HCT116 (cell line): ENCODE results near the gene THRA. TPM values are rescaled to one million over a fixed set of nuclear protein-coding genes. Genes with fewer than 3 reads are reported as not detected.

Source experiments
- ATAC-seq: fragments of 200-7000 bp; cut with Tn5 transposase; 2 replicates; pipeline ENCODE4 v1.9.1; 2020; ENCODE audit warnings: mild to moderate bottlenecking, moderate library complexity
- BruUV-seq: library from RNA; stranded (reverse); fragments of 400-500 nt; replicated peaks from 2 replicates; lab custom pipeline; 2021; lab: Mats Ljungman, UMichigan
- CTCF ChIA-PET: fragments of 300-600 bp; sonication (Branson Sonifier 250); formaldehyde crosslinking; loops from one replicate; lab custom pipeline; 2021; ENCODE audit warnings: antibody characterized with exemption; lab: Charles Lee
- POLR2A ChIA-PET: fragments of 300-600, 350-600 bp; sonication (Branson Sonifier 250); formaldehyde crosslinking; loops from one replicate; lab custom pipeline; 2021; ENCODE audit warnings: antibody characterized with exemption; lab: Charles Lee
- RAD21 ChIA-PET, 2 experiments: fragments of 300-600 bp; sonication (Branson Sonifier 250); formaldehyde crosslinking; loops; one replicate each; lab custom pipeline; 2023; ENCODE audit warnings: low total read pairs in 2 of 2; ENCODE audit not compliant: uncharacterized antibody in 2 of 2, unreplicated experiment in 2 of 2, low non-redundant PET in 1 of 2; lab: Charles Lee
- DNase-seq: peaks from one replicate; pipeline ENCODE4 v3.0.0-alpha.2; 2010; ENCODE audit warnings: low read depth, low spot score
- H2AFZ ChIP-seq: fragments of 200-600 bp; shearing (Covaris generic), sonication (generic); 2 replicates; pipeline ENCODE4 v1.6.1; 2017; ENCODE audit warnings: low read depth, mixed run types, mixed read lengths, antibody characterized with exemption, low read length; ENCODE audit not compliant: poor library complexity, severe bottlenecking
- H3K27ac ChIP-seq: 2 replicates; pipeline ENCODE4 v1.5.1; 2012; ENCODE audit warnings: low read depth, low read length
- H3K27me3 ChIP-seq: fragments of 200-600 bp; sonication (generic); 2 replicates; pipeline ENCODE4 v1.6.1; 2016; ENCODE audit warnings: mixed run types, low read length, mixed read lengths; ENCODE audit not compliant: insufficient read depth
- H3K36me3 ChIP-seq, 2 experiments: fragments of 200-500 bp in 1 of 2; fragments of 200-600 bp in 1 of 2; sonication (Bioruptor generic) in 1 of 2; sonication (generic) in 1 of 2; 2 replicates each; pipeline versions ENCODE4 v1.5.1 to v1.6.1; 2014 to 2016; ENCODE audit warnings: low read length in 2 of 2, inconsistent platforms in 1 of 2, mixed read lengths in 1 of 2, mixed run types in 1 of 2; ENCODE audit not compliant: insufficient read depth in 2 of 2, control insufficient read depth in 1 of 2
- H3K4me1 ChIP-seq, 2 experiments: fragments of 200-600 bp in 1 of 2; sonication (generic) in 1 of 2; 2 replicates each; pipeline versions ENCODE4 v1.5.1 to v1.6.1; 2012 to 2017; ENCODE audit warnings: low read length in 2 of 2, inconsistent platforms in 1 of 2, mild to moderate bottlenecking in 1 of 2, mixed read lengths in 1 of 2, mixed run types in 1 of 2, moderate library complexity in 1 of 2; ENCODE audit not compliant: insufficient read depth in 2 of 2, control insufficient read depth in 1 of 2
- H3K4me2 ChIP-seq: fragments of 200-600 bp; sonication (generic); 2 replicates; pipeline ENCODE4 v1.6.1; 2017; ENCODE audit warnings: mixed run types, low read length, mixed read lengths
- H3K4me3 ChIP-seq, 2 experiments: fragments of 200-600 bp in 1 of 2; sonication (generic) in 1 of 2; replicated peaks in 1 of 2; 2 replicates each; pipeline ENCODE4 v1.5.1; 2011 to 2016; ENCODE audit warnings: low read length in 2 of 2, control low read depth in 1 of 2, low read depth in 1 of 2, mild to moderate bottlenecking in 1 of 2, mixed read lengths in 1 of 2, mixed run types in 1 of 2
- H3K79me2 ChIP-seq: fragments of 200-600 bp; sonication (generic); 2 replicates; pipeline ENCODE4 v1.6.1; 2017; ENCODE audit warnings: mild to moderate bottlenecking, mixed run types, low read length, moderate library complexity, mixed read lengths; ENCODE audit not compliant: insufficient read depth
- H3K9ac ChIP-seq: fragments of 200-600 bp; sonication (generic); 2 replicates; pipeline ENCODE4 v1.6.1; 2016; ENCODE audit warnings: low read length, mixed read lengths
- H3K9me2 ChIP-seq: fragments of 200-600 bp; sonication (generic), shearing (Covaris generic); 2 replicates; pipeline ENCODE4 v1.6.1; 2017; ENCODE audit warnings: mixed run types, mild to moderate bottlenecking, moderate library complexity; ENCODE audit not compliant: insufficient read depth
- H3K9me3 ChIP-seq, 2 experiments: fragments of 200-500 bp in 1 of 2; fragments of 200-600 bp in 1 of 2; sonication (Bioruptor generic) in 1 of 2; sonication (generic) in 1 of 2; 2 replicates each; pipeline ENCODE4 v1.6.1; 2014 to 2017; ENCODE audit warnings: low read length in 2 of 2, mixed read lengths in 2 of 2, inconsistent platforms in 1 of 2, low read depth in 1 of 2, mild to moderate bottlenecking in 1 of 2, mixed run types in 1 of 2, moderate library complexity in 1 of 2; ENCODE audit not compliant: control insufficient read depth in 1 of 2, insufficient read depth in 1 of 2
- H4K20me1 ChIP-seq: fragments of 200-600 bp; sonication (generic), shearing (Covaris generic); 2 replicates; pipeline ENCODE4 v1.6.1; 2017; ENCODE audit warnings: mixed run types, mild to moderate bottlenecking, moderate library complexity; ENCODE audit not compliant: insufficient read depth
- CEBPB ChIP-seq: IDR thresholded peaks from 2 replicates; pipeline ENCODE4 v1.6.1; 2012; ENCODE audit warnings: low read depth
- EZH2 ChIP-seq: fragments of 200-600 bp; sonication (generic); IDR thresholded peaks from 2 replicates; pipeline ENCODE4 v1.6.1; 2017; ENCODE audit warnings: antibody characterized with exemption, mixed run types
- FOSL1 ChIP-seq: IDR thresholded peaks from 2 replicates; pipeline ENCODE4 v1.6.1; 2012; ENCODE audit warnings: low read depth
- POLR2A ChIP-seq: IDR thresholded peaks from 2 replicates; pipeline ENCODE4 v1.7.0; 2011; ENCODE audit warnings: borderline replicate concordance; ENCODE audit not compliant: insufficient read depth, insufficient read length; ENCODE audit errors: extremely low read depth
- RAD21 ChIP-seq: IDR thresholded peaks from 2 replicates; pipeline ENCODE4 v1.6.1; 2012; ENCODE audit warnings: low read depth, mild to moderate bottlenecking
- TCF7L2 ChIP-seq: IDR thresholded peaks from 2 replicates; pipeline ENCODE4 v1.7.0; 2011; ENCODE audit warnings: borderline replicate concordance, inconsistent platforms; ENCODE audit not compliant: insufficient read depth, insufficient read length; ENCODE audit errors: extremely low read depth
- YY1 ChIP-seq: IDR thresholded peaks from 2 replicates; pipeline ENCODE4 v1.6.1; 2011; ENCODE audit warnings: low read length, low read depth, moderate library complexity, mild to moderate bottlenecking; ENCODE audit not compliant: insufficient replicate concordance; ENCODE audit errors: extremely low read depth
- ZNF274 ChIP-seq: fragments of 200-500 bp; sonication (Bioruptor generic); IDR thresholded peaks from 2 replicates; pipeline ENCODE4 v1.6.1; 2014; ENCODE audit warnings: mild to moderate bottlenecking, low read depth, low read length, inconsistent platforms
- intact Hi-C: fragments of 100-400 bp; cut with micrococcal nuclease; formaldehyde crosslinking; loops from 2 replicates; pipeline ENCODE4 v1.10.0; 2022
- total RNA-seq: library from RNA; stranded (reverse); gene quantifications from one replicate; pipeline ENCODE4 v1.2.1, GENCODE V29; 2021; ENCODE audit not compliant: unreplicated experiment
- TF ChIP-seq, protein P1 (sequence below), 3 experiments: fragments of 200-600 bp in 1 of 3; sonication (generic) in 1 of 3; IDR thresholded peaks in 2 of 3; conservative IDR thresholded peaks in 1 of 3; 2 replicates each; pipeline ENCODE4 v1.5.1; 2012 to 2017; ENCODE audit warnings: low read depth in 2 of 3, low read length in 2 of 3, antibody characterized with exemption in 1 of 3, borderline replicate concordance in 1 of 3, control low read depth in 1 of 3, mild to moderate bottlenecking in 1 of 3, mixed read lengths in 1 of 3, mixed run types in 1 of 3, moderate library complexity in 1 of 3; ENCODE audit not compliant: insufficient read depth in 1 of 3
- TF ChIP-seq, protein P2 (sequence below): IDR thresholded peaks from 2 replicates; pipeline ENCODE4 v1.6.1; 2012
- TF ChIP-seq, protein P3 (sequence below): IDR thresholded peaks from 2 replicates; pipeline ENCODE4 v1.6.1; 2011; ENCODE audit warnings: mild to moderate bottlenecking, low read length, moderate library complexity; ENCODE audit not compliant: insufficient replicate concordance; ENCODE audit errors: extremely low read depth
- TF ChIP-seq, protein P4 (sequence below): IDR thresholded peaks from 2 replicates; pipeline ENCODE4 v1.6.1; 2012

The THRA gene
- total RNA-seq, 1 experiment from 2014 or later = 23.3 TPM

DNA sequence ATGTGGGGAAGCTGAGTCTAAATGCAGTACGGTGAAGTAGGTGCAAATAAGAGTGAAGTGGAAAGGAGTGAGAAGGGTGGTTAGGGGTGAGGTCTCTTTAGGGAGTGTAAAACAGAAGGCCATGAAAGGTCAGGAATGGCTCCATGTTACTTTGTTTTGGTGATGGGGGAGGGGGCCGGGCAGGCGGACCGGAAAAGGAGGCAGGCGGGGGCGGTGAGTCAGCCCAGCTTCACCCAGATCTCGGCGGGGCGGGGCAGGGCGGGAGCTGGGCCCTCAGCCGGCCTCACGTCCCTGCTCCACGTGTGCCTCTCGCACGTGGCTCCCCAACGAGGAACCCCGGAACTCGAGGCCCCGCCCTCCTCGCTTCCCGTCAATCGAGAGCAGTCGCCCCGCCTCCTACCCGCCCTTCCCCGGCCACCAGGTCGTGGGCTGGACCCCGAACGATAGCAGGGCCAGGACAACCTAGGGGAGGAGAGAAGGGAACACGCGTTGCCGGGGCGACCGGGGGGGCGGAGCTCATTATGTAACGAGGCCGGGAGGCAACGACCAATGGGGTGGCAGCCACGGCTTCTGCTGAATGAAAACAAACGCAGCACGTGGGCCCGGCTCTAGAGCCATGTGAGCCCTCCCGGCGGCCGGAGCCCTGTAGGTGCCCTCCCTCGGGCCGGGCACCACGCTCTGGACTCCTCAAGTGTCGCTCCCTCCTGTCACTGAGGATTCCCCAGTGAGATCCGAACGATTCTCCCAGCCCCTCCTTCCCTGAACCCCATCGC is 36.3 kb downstream of the THRA start (continued):
- TF ChIP-seq, protein P1, sequence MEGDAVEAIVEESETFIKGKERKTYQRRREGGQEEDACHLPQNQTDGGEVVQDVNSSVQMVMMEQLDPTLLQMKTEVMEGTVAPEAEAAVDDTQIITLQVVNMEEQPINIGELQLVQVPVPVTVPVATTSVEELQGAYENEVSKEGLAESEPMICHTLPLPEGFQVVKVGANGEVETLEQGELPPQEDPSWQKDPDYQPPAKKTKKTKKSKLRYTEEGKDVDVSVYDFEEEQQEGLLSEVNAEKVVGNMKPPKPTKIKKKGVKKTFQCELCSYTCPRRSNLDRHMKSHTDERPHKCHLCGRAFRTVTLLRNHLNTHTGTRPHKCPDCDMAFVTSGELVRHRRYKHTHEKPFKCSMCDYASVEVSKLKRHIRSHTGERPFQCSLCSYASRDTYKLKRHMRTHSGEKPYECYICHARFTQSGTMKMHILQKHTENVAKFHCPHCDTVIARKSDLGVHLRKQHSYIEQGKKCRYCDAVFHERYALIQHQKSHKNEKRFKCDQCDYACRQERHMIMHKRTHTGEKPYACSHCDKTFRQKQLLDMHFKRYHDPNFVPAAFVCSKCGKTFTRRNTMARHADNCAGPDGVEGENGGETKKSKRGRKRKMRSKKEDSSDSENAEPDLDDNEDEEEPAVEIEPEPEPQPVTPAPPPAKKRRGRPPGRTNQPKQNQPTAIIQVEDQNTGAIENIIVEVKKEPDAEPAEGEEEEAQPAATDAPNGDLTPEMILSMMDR (IDR thresholded peaks at IDR 0.05 in 2 of 3, conservative IDR thresholded peaks at IDR 0.05 in 1 of 3; ENCODE audit: borderline replicate concordance in 1 of 3, insufficient read depth in 1 of 3, low read depth in 2 of 3, low read length in 2 of 3) = no peak

DNA sequence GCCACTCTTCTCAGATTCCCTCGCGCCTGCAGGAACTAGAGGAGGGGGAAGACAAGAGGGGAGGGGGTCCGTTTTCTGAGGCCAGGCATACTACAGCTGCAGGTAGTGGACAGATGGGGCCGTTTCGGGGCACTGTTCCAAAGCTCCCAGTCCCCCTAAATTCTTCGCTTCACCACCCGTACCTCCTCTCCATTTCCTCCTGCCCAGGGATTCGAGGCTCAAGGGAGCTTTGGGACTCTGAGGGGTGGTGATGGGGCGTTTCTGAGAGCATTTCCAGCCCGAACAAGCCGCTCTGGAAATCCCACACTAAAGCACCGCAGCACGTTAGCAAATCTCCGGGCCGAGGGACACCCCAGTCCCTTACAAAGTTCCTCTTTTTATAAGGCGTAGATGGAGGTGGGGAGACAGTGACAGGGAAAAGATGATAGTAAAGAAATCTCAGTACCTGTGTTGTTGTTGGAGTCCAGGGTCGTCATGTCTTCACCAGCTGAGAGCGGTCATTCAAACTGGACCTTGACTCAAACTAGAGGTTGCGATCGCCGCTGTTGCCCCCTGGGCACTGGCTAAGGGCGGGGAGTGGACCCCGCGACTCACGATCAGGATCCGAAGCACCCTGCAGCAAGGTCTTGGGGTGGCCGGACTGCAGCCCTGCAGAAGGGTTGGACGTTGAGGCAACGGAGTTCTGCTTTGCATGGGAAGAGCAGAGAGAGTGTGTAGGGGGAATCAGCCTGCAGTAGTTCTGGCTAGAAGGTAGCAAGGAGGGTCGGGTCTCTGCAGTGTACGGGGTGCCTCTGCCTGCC is 37.1 kb downstream of the THRA start:
- intact Hi-C loops = no loop called here
- POLR2A ChIA-PET = interaction anchor here (0.6 to 7.6 kb wide), 26 partner anchors 7 to 227 kb away, joined by 3 to 160 read pairs (median 4); partner anchors contain the start of genes CASC3, MED24, PSMD3 and THRA
- H3K9ac ChIP-seq = peak overlapping the region; percentile 97
- H3K27ac ChIP-seq = peak overlapping the region; percentile 96
- H3K79me2 ChIP-seq = peaks cover 42% of the 10 kb centered on the region
- RAD21 ChIA-PET = interaction anchor here (0.6 to 1.6 kb wide), 5 partner anchors 9 to 24 kb away, joined by 3 to 4 read pairs (median 3); no protein-coding TSS in a partner anchor
- H3K4me1 ChIP-seq = peaks cover 37 to 71% of the 10 kb centered on the region in 2 experiments
- H3K9me2 ChIP-seq = no peaks in the 10 kb centered on the region
- peaks cover 22 to 35% of the 10 kb centered on the region in 2 experiments for H3K36me3 ChIP-seq
- DNase-seq (no peak), ATAC-seq (peak; percentile 9; the same call in 1 of the 2 replicates)
- TSS peak; percentile 81 for BruUV-seq
- H4K20me1 ChIP-seq = no peaks in the 10 kb centered on the region
- H3K4me2 ChIP-seq = peak overlapping the region; percentile 94
- CTCF ChIA-PET = interaction anchor here (1.1 to 4.5 kb wide), 6 partner anchors 12 to 86 kb away, joined by 3 to 69 read pairs (median 6); partner anchors contain the start of gene THRA
- TF ChIP-seq, protein P1 (IDR thresholded peaks at IDR 0.05 in 2 of 3, conservative IDR thresholded peaks at IDR 0.05 in 1 of 3; ENCODE audit: borderline replicate concordance in 1 of 3, insufficient read depth in 1 of 3, low read depth in 2 of 3, low read length in 2 of 3) = no peak
- TF ChIP-seq, protein P2, sequence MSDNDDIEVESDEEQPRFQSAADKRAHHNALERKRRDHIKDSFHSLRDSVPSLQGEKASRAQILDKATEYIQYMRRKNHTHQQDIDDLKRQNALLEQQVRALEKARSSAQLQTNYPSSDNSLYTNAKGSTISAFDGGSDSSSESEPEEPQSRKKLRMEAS = no peak
- TF ChIP-seq RAD21 (no peak), CEBPB (no peak), ZNF274 (no peak), TCF7L2 (no peak), POLR2A (no peak), YY1 (no peak), EZH2 (no peak), FOSL1 (no peak)
- TF ChIP-seq, protein P3, sequence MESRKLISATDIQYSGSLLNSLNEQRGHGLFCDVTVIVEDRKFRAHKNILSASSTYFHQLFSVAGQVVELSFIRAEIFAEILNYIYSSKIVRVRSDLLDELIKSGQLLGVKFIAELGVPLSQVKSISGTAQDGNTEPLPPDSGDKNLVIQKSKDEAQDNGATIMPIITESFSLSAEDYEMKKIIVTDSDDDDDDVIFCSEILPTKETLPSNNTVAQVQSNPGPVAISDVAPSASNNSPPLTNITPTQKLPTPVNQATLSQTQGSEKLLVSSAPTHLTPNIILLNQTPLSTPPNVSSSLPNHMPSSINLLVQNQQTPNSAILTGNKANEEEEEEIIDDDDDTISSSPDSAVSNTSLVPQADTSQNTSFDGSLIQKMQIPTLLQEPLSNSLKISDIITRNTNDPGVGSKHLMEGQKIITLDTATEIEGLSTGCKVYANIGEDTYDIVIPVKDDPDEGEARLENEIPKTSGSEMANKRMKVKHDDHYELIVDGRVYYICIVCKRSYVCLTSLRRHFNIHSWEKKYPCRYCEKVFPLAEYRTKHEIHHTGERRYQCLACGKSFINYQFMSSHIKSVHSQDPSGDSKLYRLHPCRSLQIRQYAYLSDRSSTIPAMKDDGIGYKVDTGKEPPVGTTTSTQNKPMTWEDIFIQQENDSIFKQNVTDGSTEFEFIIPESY = no peak
- TF ChIP-seq, protein P4, sequence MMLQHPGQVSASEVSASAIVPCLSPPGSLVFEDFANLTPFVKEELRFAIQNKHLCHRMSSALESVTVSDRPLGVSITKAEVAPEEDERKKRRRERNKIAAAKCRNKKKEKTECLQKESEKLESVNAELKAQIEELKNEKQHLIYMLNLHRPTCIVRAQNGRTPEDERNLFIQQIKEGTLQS = no peak
- H3K4me3 ChIP-seq = peak overlapping the region; percentile 76 to 86
- no peaks in the 10 kb centered on the region for H3K9me3 ChIP-seq
- H3K27me3 ChIP-seq = no peaks in the 10 kb centered on the region
- H2AFZ ChIP-seq = no peak overlapping the region
